LNCaP clone FGC (cell line): ENCODE results near the gene DNAH14.

Source experiments
- DNase-seq: peaks from one replicate; pipeline ENCODE4 v3.0.0-alpha.2; 2011; ENCODE audit warnings: low read depth
- H3K4me3 ChIP-seq: 2 replicates; pipeline ENCODE4 v1.5.1; 2011; ENCODE audit warnings: mild to moderate bottlenecking, low read depth, low read length, control low read depth
- CTCF ChIP-seq: IDR thresholded peaks from 2 replicates; pipeline ENCODE4 v1.5.1; 2012; ENCODE audit warnings: mild to moderate bottlenecking; ENCODE audit not compliant: control insufficient read depth, insufficient read depth; ENCODE audit errors: extremely low read depth

Gene DNAH14

DNA sequence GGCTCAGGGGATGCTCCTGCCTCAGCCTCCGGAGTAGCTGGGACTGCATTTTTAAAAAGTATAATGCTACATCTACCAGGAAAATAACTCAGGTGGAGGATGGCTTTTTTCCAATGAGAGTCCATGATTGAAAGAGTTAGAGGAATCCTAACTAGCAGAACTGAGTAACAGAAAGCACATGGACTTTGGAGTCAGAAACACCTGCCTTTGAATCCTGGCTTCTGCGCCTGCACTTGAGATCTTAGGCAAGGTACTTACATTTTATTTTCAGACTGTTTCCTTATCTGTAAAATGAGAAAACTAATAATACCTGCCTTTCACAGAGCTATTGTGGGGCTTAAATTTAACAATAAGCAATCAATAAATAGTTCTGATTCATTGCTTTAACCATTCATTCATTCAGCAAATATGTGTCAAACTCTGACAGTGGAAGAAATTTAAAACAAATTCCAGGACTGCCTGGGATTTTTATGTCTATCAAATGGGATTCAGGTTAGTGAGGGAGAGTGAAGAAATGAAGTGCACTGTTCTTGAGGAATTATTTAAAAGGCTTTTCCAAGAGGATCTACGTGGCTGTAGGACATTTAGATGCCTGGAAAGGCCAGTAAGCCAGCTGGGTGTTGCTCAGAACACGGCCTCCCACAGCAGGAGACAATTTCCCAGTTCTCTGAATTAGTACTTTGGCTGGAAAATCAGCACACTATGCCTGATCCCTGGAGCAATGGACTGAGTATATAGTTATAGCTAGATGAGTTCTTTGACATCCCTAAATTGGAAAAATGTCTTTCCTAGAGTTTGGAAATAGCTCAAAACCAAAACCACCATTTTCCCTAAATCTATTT is 511.1 kb downstream of the DNAH14 start:
- H3K4me3 ChIP-seq: no peak overlapping the region
- TF ChIP-seq CTCF: no peak
- DNase-seq: no peak

DNA sequence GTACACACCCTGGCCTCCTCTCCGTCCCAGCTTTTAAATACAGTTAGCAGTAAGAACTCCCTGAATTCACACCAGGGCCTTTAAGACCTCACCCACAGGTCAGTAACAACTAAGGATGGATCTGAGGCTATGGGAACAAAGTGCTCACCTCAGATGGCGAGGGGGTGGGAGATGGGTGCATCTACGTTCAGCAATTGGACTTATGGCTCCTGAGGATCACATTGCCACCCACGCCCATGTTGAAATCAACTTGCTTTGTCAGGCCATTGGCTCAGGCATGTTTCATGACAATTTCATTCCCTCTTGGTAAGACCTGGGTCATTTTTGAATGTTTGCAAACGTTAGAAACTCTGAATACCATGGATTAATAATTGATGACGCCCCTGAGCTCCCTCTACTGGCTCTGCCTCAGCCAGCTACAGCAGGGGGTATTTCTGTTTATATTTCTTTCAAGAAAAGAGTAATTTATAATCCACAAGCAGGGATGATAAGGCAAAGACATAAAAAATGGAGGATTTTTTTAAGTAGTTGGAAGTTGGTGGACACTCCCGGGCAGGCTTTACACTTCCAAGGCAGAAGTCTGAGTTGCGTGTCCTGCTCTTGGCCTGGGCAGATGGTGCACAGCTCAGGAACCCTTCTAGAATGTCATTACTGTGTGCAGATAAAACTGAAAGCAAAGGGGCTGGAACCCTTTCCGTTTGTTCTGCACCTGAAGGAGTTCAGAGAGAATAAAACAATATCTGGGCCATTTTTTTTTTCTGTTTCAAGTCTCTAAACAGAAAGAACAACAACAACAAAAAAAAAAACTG is 512.0 kb downstream of the DNAH14 start:
- no peak overlapping the region for H3K4me3 ChIP-seq
- peak; percentile 29; the same call in 1 of the 2 replicates for TF ChIP-seq CTCF
- no peak for DNase-seq

- TF ChIP-seq CTCF: no peak
- no peak for DNase-seq
- no peak overlapping the region for H3K4me3 ChIP-seq
Measured at GRCh38 chr1:225442123-225442505, 512.6 kb downstream of the DNAH14 start.

GRCh38 chr1:225445639-225446594 is 516.4 kb downstream of the DNAH14 start:
- H3K4me3 ChIP-seq: no peak overlapping the region
- DNase-seq: no peak
- TF ChIP-seq CTCF: no peak

DNA sequence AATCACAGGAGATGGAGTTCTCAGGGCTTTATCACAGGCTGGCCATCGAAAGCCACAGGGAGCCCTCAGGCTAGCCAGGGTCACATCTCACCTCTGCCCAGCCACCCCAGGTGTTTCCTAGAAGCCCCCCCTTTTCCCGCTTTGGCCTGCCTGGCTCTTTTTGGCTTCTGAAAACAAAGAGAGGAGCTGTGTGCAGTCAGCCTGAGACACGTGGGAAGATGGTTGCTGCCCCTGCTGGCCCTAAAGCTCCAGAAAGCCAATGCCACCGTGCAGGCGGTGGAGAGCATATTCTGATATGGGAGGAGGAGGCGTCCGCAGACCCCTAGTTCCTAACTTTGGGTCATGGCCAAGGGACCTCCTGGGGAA is 517.1 kb downstream of the DNAH14 start:
- TF ChIP-seq CTCF: no peak
- H3K4me3 ChIP-seq: no peak overlapping the region
- DNase-seq: no peak

- no peak for DNase-seq
- TF ChIP-seq CTCF: no peak
- no peak overlapping the region for H3K4me3 ChIP-seq
Measured at GRCh38 chr1:225446981-225447615, 517.6 kb downstream of the DNAH14 start.
